GM12801 (cell line): ENCODE data around the gene KRT4.

Source experiments
- CTCF ChIP-seq: IDR thresholded peaks from one replicate; pipeline ENCODE4 v1.5.1; 2011; ENCODE audit warnings: control low read depth; ENCODE audit not compliant: insufficient read length; ENCODE audit errors: extremely low read depth

Gene KRT4

GRCh38 chr12:52802442-52802841 is 11.5 kb downstream of the KRT4 start:
- TF ChIP-seq CTCF = no peak

GRCh38 chr12:52801773-52802172 is 12.1 kb downstream of the KRT4 start:
- TF ChIP-seq CTCF = no peak

GRCh38 chr12:52800259-52800917 is 13.5 kb downstream of the KRT4 start:
- TF ChIP-seq CTCF = no peak

- TF ChIP-seq CTCF = no peak
Observed at GRCh38 chr12:52799505-52800211, 14.3 kb downstream of the KRT4 start.

GRCh38 chr12:52798671-52799504 is 15.0 kb downstream of the KRT4 start:
- no peak for TF ChIP-seq CTCF

- no peak for TF ChIP-seq CTCF
Observed at GRCh38 chr12:52798003-52798670, 15.8 kb downstream of the KRT4 start.

GRCh38 chr12:52797529-52797894 is 16.4 kb downstream of the KRT4 start:
- no peak for TF ChIP-seq CTCF
